NCI-H2196 (cell line): Measurements from ENCODE around the gene PRAC2.

Source experiments
- DNase-seq: peaks from one replicate; lab custom pipeline; 2025; ENCODE audit not compliant: unreplicated experiment; lab: John Stamatoyannopoulos, UW

The PRAC2 gene

GRCh38 chr17:48733632-48734328 is 10.8 kb downstream of the PRAC2 start:
- DNase-seq: no peak

GRCh38 chr17:48734333-48735061 is 11.5 kb downstream of the PRAC2 start:
- no peak for DNase-seq

- no peak for DNase-seq
Measured at GRCh38 chr17:48735062-48735351, 12.0 kb downstream of the PRAC2 start.

- DNase-seq: no peak
Measured at GRCh38 chr17:48737330-48738043, 14.5 kb downstream of the PRAC2 start.

GRCh38 chr17:48738424-48738802 is 15.4 kb downstream of the PRAC2 start:
- DNase-seq: no peak

GRCh38 chr17:48738803-48739526 is 16.0 kb downstream of the PRAC2 start:
- no peak for DNase-seq

- DNase-seq: no peak
Measured at GRCh38 chr17:48740537-48740936, 17.6 kb downstream of the PRAC2 start.

- peak; percentile 50 for DNase-seq
Measured at GRCh38 chr17:48745381-48746275, 22.6 kb downstream of the PRAC2 start.

- no peak for DNase-seq
Measured at GRCh38 chr17:48746916-48747444, 24.0 kb downstream of the PRAC2 start.

- DNase-seq: no peak
Measured at GRCh38 chr17:48747445-48748363, 24.7 kb downstream of the PRAC2 start.

GRCh38 chr17:48748718-48749566 is 26.0 kb downstream of the PRAC2 start:
- no peak for DNase-seq

- DNase-seq: no peak
Measured at GRCh38 chr17:48749621-48750553, 26.9 kb downstream of the PRAC2 start.

- no peak for DNase-seq
Measured at GRCh38 chr17:48751172-48751571, 28.2 kb downstream of the PRAC2 start.

GRCh38 chr17:48751733-48752398 is 28.9 kb downstream of the PRAC2 start:
- DNase-seq: no peak

GRCh38 chr17:48752399-48753288 is 29.7 kb downstream of the PRAC2 start:
- DNase-seq: no peak
